Body of pancreas (tissue), 4 donors: Measurements from ENCODE around the gene ZNF570. TPM values are rescaled to one million over a fixed set of nuclear protein-coding genes. Genes with fewer than 3 reads are reported as not detected.

Source experiments
- ATAC-seq: fragments of 150-250 bp; one replicate; pipeline ENCODE4 v1.9.1; 2016
- DNase-seq, 4 donors: peaks; one replicate each; pipeline ENCODE4 v3.0.0-alpha.2; 2019
- H3K27ac ChIP-seq, 4 donors: fragments of 200-600 bp; sonication (generic); 1 replicate in 3 of 4; 2 replicates in 1 of 4; pipeline versions ENCODE4 v1.5.1 to v1.6.1; 2016 to 2019; ENCODE audit warnings: mild to moderate bottlenecking in 1 of 4, mixed read lengths in 1 of 4, moderate library complexity in 1 of 4
- H3K27me3 ChIP-seq, 2 donors: fragments of 200-600 bp; sonication (generic); one replicate each; pipeline ENCODE4 v1.6.0; 2016; ENCODE audit warnings: mild to moderate bottlenecking in 1 of 2
- H3K36me3 ChIP-seq, 2 donors: fragments of 200-600 bp; sonication (generic); replicated peaks in 1 of 2; 2 replicates each; pipeline ENCODE4 v1.5.1; 2016; ENCODE audit warnings: low read depth in 2 of 2; ENCODE audit not compliant: insufficient read depth in 1 of 2
- H3K4me1 ChIP-seq: fragments of 200-600 bp; sonication (generic); one replicate; pipeline ENCODE4 v1.6.0; 2016
- H3K4me3 ChIP-seq, 2 donors: fragments of 200-600 bp; sonication (generic); 1 replicate in 1 of 2; 2 replicates in 1 of 2; pipeline ENCODE4 v1.5.1; 2016 to 2019
- H3K9me3 ChIP-seq, 3 donors: fragments of 200-600 bp; sonication (generic); 1 replicate in 2 of 3; 2 replicates in 1 of 3; pipeline ENCODE4 v1.5.1; 2016
- CTCF ChIP-seq, 7 experiments: fragments of 450-650 bp in 4 of 7; fragments of 200-600 bp in 3 of 7; sonication (generic) in 3 of 7; IDR thresholded peaks; one replicate each; pipeline ENCODE4 v1.5.1; 2016 to 2019; ENCODE audit warnings: antibody characterized with exemption in 7 of 7
- POLR2A ChIP-seq, 3 donors: fragments of 450-650 bp; IDR thresholded peaks; one replicate each; pipeline ENCODE4 v1.6.1; 2016; ENCODE audit warnings: antibody characterized with exemption in 3 of 3, mild to moderate bottlenecking in 2 of 3
- WGBS, 2 donors: methylation state at CpG; one replicate each; pipeline ENCODE4 v1.1.5; 2017; 5-methylcytosine and 5-hydroxymethylcytosine counted together
- intact Hi-C: fragments of 100-400 bp; cut with DNase I; formaldehyde crosslinking; loops from one replicate; pipeline ENCODE4 v1.15.1; 2023
- total RNA-seq, 2 donors: library from RNA; depleted of rRNA; stranded (reverse); fragments of >200 nt; gene quantifications; one replicate each; pipeline ENCODE4 v1.1.0, GENCODE V29; 2016

Gene ZNF570
- 1 to 10 TPM in 1 of 2 donors, under 1 TPM in 1; 0.99 to 2.9 TPM for total RNA-seq

- H3K27me3 ChIP-seq = no peaks in the 10 kb centered on the region
- intact Hi-C loops = loop anchor here (10.0 kb wide), 1 partner anchor 144 kb away; no protein-coding TSS in a partner anchor
- peak; percentile 87 to 92 (median 90) for DNase-seq
- 0% methylated on average over 17 to 62 of the region's 63 CpGs for WGBS, 2 donors
- peak within 1 kb of the TSS; percentile 59 to 83 for H3K4me3 ChIP-seq
- no peaks in the 10 kb centered on the region for H3K9me3 ChIP-seq
- H3K4me1 ChIP-seq = peaks cover 24% of the 10 kb centered on the region
- H3K36me3 ChIP-seq = no peaks in the 10 kb centered on the region
- peak within 1 kb of the TSS; percentile 43 to 92 (median 80) for H3K27ac ChIP-seq
- ATAC-seq = peak; percentile 79
- peak in 2 of 7 experiments; percentile 5 to 15 for TF ChIP-seq CTCF (IDR thresholded peaks at IDR 0.05)
- TF ChIP-seq POLR2A (IDR thresholded peaks at IDR 0.05) = peak; percentile 31 to 71 (median 71)
Observed at GRCh38 chr19:37468961-37469777, at the start of gene ZNF570. TSS of gene ZNF570 (plus strand) at chr19:37469356. CDS start at chr19:37470355, 999 bp downstream.

- DNase-seq (no peak), ATAC-seq (no peak)
- Histone ChIP-seq H3K27me3 (no peaks in the 10 kb centered on the region), H3K27ac (no peak overlapping the region), H3K4me3 (no peak overlapping the region), H3K36me3 (no peaks in the 10 kb centered on the region), H3K4me1 (no peaks in the 10 kb centered on the region), H3K9me3 (peaks cover 0 to 63% (median 15%) of the 10 kb centered on the region in 3 donors)
- intact Hi-C loops = no loop called here
- TF ChIP-seq CTCF (IDR thresholded peaks at IDR 0.05) (no peak), POLR2A (IDR thresholded peaks at IDR 0.05) (no peak)
- WGBS, 2 donors = 93 to 94% methylated on average over 4 of the region's 4 CpGs
Observed at GRCh38 chr19:37452500-37453245, 16.5 kb upstream of the ZNF570 start.

- H3K27ac ChIP-seq = peak overlapping the region in 3 of 4 donors; percentile 60 to 92 (median 82)
- peaks cover 24% of the 10 kb centered on the region for H3K4me1 ChIP-seq
- H3K9me3 ChIP-seq = no peaks in the 10 kb centered on the region
- TF ChIP-seq POLR2A (IDR thresholded peaks at IDR 0.05) (no peak), CTCF (IDR thresholded peaks at IDR 0.05) (no peak)
- DNase-seq = no peak
- ATAC-seq = no peak
- H3K27me3 ChIP-seq = no peaks in the 10 kb centered on the region
- 26 to 29% methylated on average over 25 of the region's 25 CpGs for WGBS, 2 donors
- H3K36me3 ChIP-seq = no peaks in the 10 kb centered on the region
- intact Hi-C loops = loop anchor here (10.0 kb wide), 1 partner anchor 142 kb away; no protein-coding TSS in a partner anchor
- H3K4me3 ChIP-seq = peak overlapping the region; percentile 29 to 44
Observed at GRCh38 chr19:37466277-37466797, 2.8 kb upstream of the ZNF570 start.

- H3K36me3 ChIP-seq = no peaks in the 10 kb centered on the region
- H3K4me3 ChIP-seq = peak within 1 kb of the TSS; percentile 29 to 44
- DNase-seq (peak; percentile 92 to 96 (median 94)), ATAC-seq (peak; percentile 88)
- TF ChIP-seq CTCF (IDR thresholded peaks at IDR 0.05) (no peak), POLR2A (IDR thresholded peaks at IDR 0.05) (peak in 2 of 3 donors; percentile 59 to 65)
- peaks cover 24% of the 10 kb centered on the region for H3K4me1 ChIP-seq
- H3K9me3 ChIP-seq = no peaks in the 10 kb centered on the region
- no peaks in the 10 kb centered on the region for H3K27me3 ChIP-seq
- intact Hi-C loops = loop anchor here (10.0 kb wide), 1 partner anchor 142 kb away; no protein-coding TSS in a partner anchor
- peak within 1 kb of the TSS; percentile 18 to 92 (median 72) for H3K27ac ChIP-seq
- WGBS, 2 donors = 0 to 1% methylated on average over 15 to 62 of the region's 62 CpGs
Observed at GRCh38 chr19:37466798-37467607, 2.2 kb upstream of the ZNF570 start, which contains the start of gene ZNF569. TSS of gene ZNF569 (minus strand) at chr19:37467444. CDS start at chr19:37444921, 22,523 bp downstream.
